SU-DHL-6 (cell line): Measurements from ENCODE around the gene UGT2B11.
"Not testable (repeated sequence)": the region's sequence is repeated elsewhere in the genome, so short reads cannot be mapped to it uniquely, and the experiment has no call there.

Experiments
- EZH2phosphoT487 ChIP-seq: fragments of 200-600 bp; sonication (generic), shearing (Covaris generic); conservative IDR thresholded peaks from 2 replicates; pipeline ENCODE4 v1.6.1; 2018; ENCODE audit warnings: mild to moderate bottlenecking, antibody characterized with exemption, low read length, moderate library complexity, mixed read lengths
- TF ChIP-seq, protein P1 (sequence below): fragments of 200-600 bp; sonication (generic); IDR thresholded peaks from one replicate; pipeline ENCODE4 v1.5.1; 2017; ENCODE audit warnings: antibody characterized with exemption, mild to moderate bottlenecking, low read length, moderate library complexity; ENCODE audit not compliant: insufficient read depth, poor library complexity, severe bottlenecking

DNA sequence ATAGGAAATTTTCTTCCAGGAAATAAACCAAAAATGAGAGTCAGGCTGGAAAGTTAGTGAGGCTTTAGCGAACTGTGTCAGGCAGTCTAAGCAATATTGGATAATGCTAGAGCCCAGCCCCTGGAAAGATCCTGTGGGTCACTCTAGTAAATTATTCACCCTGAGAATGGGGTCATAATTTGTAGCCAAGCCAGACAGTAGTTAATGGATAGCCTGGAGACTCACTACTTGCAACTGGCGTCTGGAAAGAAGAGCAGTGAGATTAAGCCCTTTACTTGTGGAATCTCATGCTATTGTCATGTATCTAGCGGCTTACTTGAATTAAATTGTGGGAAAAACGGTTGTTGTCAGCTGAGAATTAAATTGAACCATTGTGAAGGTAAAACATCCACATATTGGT is 48.2 kb downstream of the UGT2B11 start:
- TF ChIP-seq, protein P1, sequence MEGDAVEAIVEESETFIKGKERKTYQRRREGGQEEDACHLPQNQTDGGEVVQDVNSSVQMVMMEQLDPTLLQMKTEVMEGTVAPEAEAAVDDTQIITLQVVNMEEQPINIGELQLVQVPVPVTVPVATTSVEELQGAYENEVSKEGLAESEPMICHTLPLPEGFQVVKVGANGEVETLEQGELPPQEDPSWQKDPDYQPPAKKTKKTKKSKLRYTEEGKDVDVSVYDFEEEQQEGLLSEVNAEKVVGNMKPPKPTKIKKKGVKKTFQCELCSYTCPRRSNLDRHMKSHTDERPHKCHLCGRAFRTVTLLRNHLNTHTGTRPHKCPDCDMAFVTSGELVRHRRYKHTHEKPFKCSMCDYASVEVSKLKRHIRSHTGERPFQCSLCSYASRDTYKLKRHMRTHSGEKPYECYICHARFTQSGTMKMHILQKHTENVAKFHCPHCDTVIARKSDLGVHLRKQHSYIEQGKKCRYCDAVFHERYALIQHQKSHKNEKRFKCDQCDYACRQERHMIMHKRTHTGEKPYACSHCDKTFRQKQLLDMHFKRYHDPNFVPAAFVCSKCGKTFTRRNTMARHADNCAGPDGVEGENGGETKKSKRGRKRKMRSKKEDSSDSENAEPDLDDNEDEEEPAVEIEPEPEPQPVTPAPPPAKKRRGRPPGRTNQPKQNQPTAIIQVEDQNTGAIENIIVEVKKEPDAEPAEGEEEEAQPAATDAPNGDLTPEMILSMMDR: not testable (repeated sequence)
- TF ChIP-seq EZH2phosphoT487: not testable (repeated sequence)
